Smooth muscle cell (in vitro differentiated cells): ENCODE measurements around the gene TMEM59L. TPM values are rescaled to one million over a fixed set of nuclear protein-coding genes. Genes with fewer than 3 reads are reported as not detected.

Source experiments
- DNase-seq: peaks from one replicate; lab custom pipeline; 2025; ENCODE audit not compliant: unreplicated experiment; lab: John Stamatoyannopoulos, UW
- H2AFZ ChIP-seq: fragments of 200-600 bp; sonication (generic); 2 replicates; pipeline ENCODE4 v1.6.0; 2016; ENCODE audit warnings: antibody characterized with exemption, low read depth, mild to moderate bottlenecking
- H3F3A ChIP-seq: fragments of 200-600 bp; sonication (generic); 2 replicates; pipeline ENCODE4 v1.6.0; 2017; ENCODE audit warnings: antibody characterized with exemption, low read depth
- H3K27ac ChIP-seq: fragments of 200-600 bp; sonication (generic); 2 replicates; pipeline ENCODE4 v1.5.1; 2016; ENCODE audit warnings: low read depth, mild to moderate bottlenecking
- H3K27me3 ChIP-seq: fragments of 200-600 bp; sonication (generic); 2 replicates; pipeline ENCODE4 v1.6.1; 2016; ENCODE audit warnings: low read depth, mild to moderate bottlenecking
- H3K36me3 ChIP-seq: fragments of 200-600 bp; sonication (generic); 2 replicates; pipeline ENCODE4 v1.5.1; 2016; ENCODE audit warnings: low read depth
- H3K4me1 ChIP-seq: fragments of 200-600 bp; sonication (generic); 2 replicates; pipeline ENCODE4 v1.5.1; 2016; ENCODE audit warnings: low read depth
- H3K4me2 ChIP-seq: fragments of 200-600 bp; sonication (generic); 2 replicates; pipeline ENCODE4 v1.6.0; 2016; ENCODE audit warnings: mild to moderate bottlenecking
- H3K4me3 ChIP-seq: fragments of 200-600 bp; sonication (generic); 2 replicates; pipeline ENCODE4 v1.5.1; 2016; ENCODE audit warnings: mild to moderate bottlenecking
- H3K79me2 ChIP-seq: fragments of 200-600 bp; sonication (generic); 2 replicates; pipeline ENCODE4 v1.6.0; 2016; ENCODE audit warnings: low read depth, mild to moderate bottlenecking
- H3K9ac ChIP-seq: fragments of 200-600 bp; sonication (generic); 2 replicates; pipeline ENCODE4 v1.6.0; 2016; ENCODE audit warnings: low read depth
- H3K9me3 ChIP-seq: fragments of 200-600 bp; sonication (generic); replicated peaks from 2 replicates; pipeline ENCODE4 v1.5.1; 2016; ENCODE audit warnings: low read depth
- H4K20me1 ChIP-seq: fragments of 200-600 bp; sonication (generic); 2 replicates; pipeline ENCODE4 v1.6.0; 2016; ENCODE audit warnings: low read depth
- CTCF ChIP-seq: fragments of 200-600 bp; sonication (generic); IDR thresholded peaks from 2 replicates; pipeline ENCODE4 v1.5.1; 2017; ENCODE audit warnings: borderline replicate concordance, mild to moderate bottlenecking, antibody characterized with exemption; ENCODE audit not compliant: insufficient read depth, poor library complexity, severe bottlenecking
- WGBS: methylation state at CpG from one replicate; pipeline ENCODE4 v1.1.7; 2016; ENCODE audit warnings: low lambda C conversion rate; 5-methylcytosine and 5-hydroxymethylcytosine counted together
- polyA plus RNA-seq: library from polyadenylated mRNA; unstranded; fragments of >200 nt; fragmentation: Nextera tagmentation; extraction: Ambion mirVana; gene quantifications from 2 replicates; pipeline ENCODE4 v1.2.1, GENCODE V29; 2016
- total RNA-seq: library from RNA; depleted of rRNA; stranded (reverse); fragments of >200 nt; gene quantifications from 2 replicates; pipeline ENCODE4 v1.2.3, GENCODE V29; 2014

TMEM59L gene
- total and polyA plus RNA-seq, 2 experiments from 2014 or later, result 4.4 to 42.0 TPM

- H4K20me1 ChIP-seq, result peaks cover 36% of the 10 kb centered on the region
- peaks cover 62% of the 10 kb centered on the region for H3K27me3 ChIP-seq
- WGBS, result 5% methylated on average over 12 of the region's 116 CpGs
- peak within 1 kb of the TSS; percentile 57 for H3K4me3 ChIP-seq
- no peak within 1 kb of the TSS for H3K9ac ChIP-seq
- H2AFZ ChIP-seq, result no peak within 1 kb of the TSS
- TF ChIP-seq CTCF, result no peak
- H3K4me1 ChIP-seq, result peaks cover 40% of the 10 kb centered on the region
- H3K9me3 ChIP-seq, result no peaks in the 10 kb centered on the region
- H3K27ac ChIP-seq, result no peak within 1 kb of the TSS
- H3K4me2 ChIP-seq, result peak within 1 kb of the TSS; percentile 91
- H3F3A ChIP-seq, result peaks cover 12% of the 10 kb centered on the region
- no peak for DNase-seq
- peaks cover 27% of the 10 kb centered on the region for H3K79me2 ChIP-seq
- no peaks in the 10 kb centered on the region for H3K36me3 ChIP-seq
These were observed 6.1 kb upstream of the TMEM59L start, which contains the start of gene CRLF1 for GRCh38 chr19:18606281-18607225. TSS of gene CRLF1 (minus strand) at chr19:18606799. CDS start at chr19:18606656, 143 bp downstream.

GRCh38 chr19:18607226-18608101 is 5.2 kb upstream of the TMEM59L start:
- Histone ChIP-seq H2AFZ (no peak overlapping the region), H3K4me2 (peak overlapping the region; percentile 91), H3K27ac (no peak overlapping the region), H3K4me1 (peaks cover 49% of the 10 kb centered on the region), H3K4me3 (peak overlapping the region; percentile 45), H3K9me3 (no peaks in the 10 kb centered on the region), H3K79me2 (peaks cover 18% of the 10 kb centered on the region), H3K9ac (no peak overlapping the region), H3F3A (peaks cover 12% of the 10 kb centered on the region), H4K20me1 (peaks cover 26% of the 10 kb centered on the region), H3K27me3 (peaks cover 71% of the 10 kb centered on the region), H3K36me3 (no peaks in the 10 kb centered on the region)
- no peak for DNase-seq
- TF ChIP-seq CTCF, result no peak
- WGBS, result 4% methylated on average over 61 of the region's 68 CpGs

- Histone ChIP-seq H3K79me2 (peaks cover 12% of the 10 kb centered on the region), H2AFZ (no peak overlapping the region), H3K36me3 (no peaks in the 10 kb centered on the region), H3K4me2 (peak overlapping the region; percentile 91), H4K20me1 (peaks cover 20% of the 10 kb centered on the region), H3K9me3 (no peaks in the 10 kb centered on the region), H3F3A (peaks cover 12% of the 10 kb centered on the region), H3K4me1 (peaks cover 54% of the 10 kb centered on the region), H3K9ac (no peak overlapping the region), H3K4me3 (peak overlapping the region; percentile 45), H3K27ac (no peak overlapping the region), H3K27me3 (peaks cover 75% of the 10 kb centered on the region)
- DNase-seq, result no peak
- no peak for TF ChIP-seq CTCF
- WGBS, result 50% methylated on average over 5 of the region's 5 CpGs
These were observed 4.4 kb upstream of the TMEM59L start for GRCh38 chr19:18608102-18608804.
